HCT116 (cell line): ENCODE data around the gene MSI2. TPM values are rescaled to one million over a fixed set of nuclear protein-coding genes. Genes with fewer than 3 reads are reported as not detected.

Experiments
- ATAC-seq: fragments of 200-7000 bp; cut with Tn5 transposase; 2 replicates; pipeline ENCODE4 v1.9.1; 2020; ENCODE audit warnings: mild to moderate bottlenecking, moderate library complexity
- BruUV-seq: library from RNA; stranded (reverse); fragments of 400-500 nt; replicated peaks from 2 replicates; lab custom pipeline; 2021; lab: Mats Ljungman, UMichigan
- CTCF ChIA-PET: fragments of 300-600 bp; sonication (Branson Sonifier 250); formaldehyde crosslinking; loops from one replicate; lab custom pipeline; 2021; ENCODE audit warnings: antibody characterized with exemption; lab: Charles Lee
- POLR2A ChIA-PET: fragments of 300-600, 350-600 bp; sonication (Branson Sonifier 250); formaldehyde crosslinking; loops from one replicate; lab custom pipeline; 2021; ENCODE audit warnings: antibody characterized with exemption; lab: Charles Lee
- RAD21 ChIA-PET, 2 experiments: fragments of 300-600 bp; sonication (Branson Sonifier 250); formaldehyde crosslinking; loops; one replicate each; lab custom pipeline; 2023; ENCODE audit warnings: low total read pairs in 2 of 2; ENCODE audit not compliant: uncharacterized antibody in 2 of 2, unreplicated experiment in 2 of 2, low non-redundant PET in 1 of 2; lab: Charles Lee
- DNase-seq: peaks from one replicate; pipeline ENCODE4 v3.0.0-alpha.2; 2010; ENCODE audit warnings: low read depth, low spot score
- H2AFZ ChIP-seq: fragments of 200-600 bp; shearing (Covaris generic), sonication (generic); 2 replicates; pipeline ENCODE4 v1.6.1; 2017; ENCODE audit warnings: low read depth, mixed run types, mixed read lengths, antibody characterized with exemption, low read length; ENCODE audit not compliant: poor library complexity, severe bottlenecking
- H3K27ac ChIP-seq: 2 replicates; pipeline ENCODE4 v1.5.1; 2012; ENCODE audit warnings: low read depth, low read length
- H3K27me3 ChIP-seq: fragments of 200-600 bp; sonication (generic); 2 replicates; pipeline ENCODE4 v1.6.1; 2016; ENCODE audit warnings: mixed run types, low read length, mixed read lengths; ENCODE audit not compliant: insufficient read depth
- H3K36me3 ChIP-seq, 2 experiments: fragments of 200-500 bp in 1 of 2; fragments of 200-600 bp in 1 of 2; sonication (Bioruptor generic) in 1 of 2; sonication (generic) in 1 of 2; 2 replicates each; pipeline versions ENCODE4 v1.5.1 to v1.6.1; 2014 to 2016; ENCODE audit warnings: low read length in 2 of 2, inconsistent platforms in 1 of 2, mixed read lengths in 1 of 2, mixed run types in 1 of 2; ENCODE audit not compliant: insufficient read depth in 2 of 2, control insufficient read depth in 1 of 2
- H3K4me1 ChIP-seq, 2 experiments: fragments of 200-600 bp in 1 of 2; sonication (generic) in 1 of 2; 2 replicates each; pipeline versions ENCODE4 v1.5.1 to v1.6.1; 2012 to 2017; ENCODE audit warnings: low read length in 2 of 2, inconsistent platforms in 1 of 2, mild to moderate bottlenecking in 1 of 2, mixed read lengths in 1 of 2, mixed run types in 1 of 2, moderate library complexity in 1 of 2; ENCODE audit not compliant: insufficient read depth in 2 of 2, control insufficient read depth in 1 of 2
- H3K4me2 ChIP-seq: fragments of 200-600 bp; sonication (generic); 2 replicates; pipeline ENCODE4 v1.6.1; 2017; ENCODE audit warnings: mixed run types, low read length, mixed read lengths
- H3K4me3 ChIP-seq, 2 experiments: fragments of 200-600 bp in 1 of 2; sonication (generic) in 1 of 2; replicated peaks in 1 of 2; 2 replicates each; pipeline ENCODE4 v1.5.1; 2011 to 2016; ENCODE audit warnings: low read length in 2 of 2, control low read depth in 1 of 2, low read depth in 1 of 2, mild to moderate bottlenecking in 1 of 2, mixed read lengths in 1 of 2, mixed run types in 1 of 2
- H3K79me2 ChIP-seq: fragments of 200-600 bp; sonication (generic); 2 replicates; pipeline ENCODE4 v1.6.1; 2017; ENCODE audit warnings: mild to moderate bottlenecking, mixed run types, low read length, moderate library complexity, mixed read lengths; ENCODE audit not compliant: insufficient read depth
- H3K9ac ChIP-seq: fragments of 200-600 bp; sonication (generic); 2 replicates; pipeline ENCODE4 v1.6.1; 2016; ENCODE audit warnings: low read length, mixed read lengths
- H3K9me2 ChIP-seq: fragments of 200-600 bp; sonication (generic), shearing (Covaris generic); 2 replicates; pipeline ENCODE4 v1.6.1; 2017; ENCODE audit warnings: mixed run types, mild to moderate bottlenecking, moderate library complexity; ENCODE audit not compliant: insufficient read depth
- H3K9me3 ChIP-seq, 2 experiments: fragments of 200-500 bp in 1 of 2; fragments of 200-600 bp in 1 of 2; sonication (Bioruptor generic) in 1 of 2; sonication (generic) in 1 of 2; 2 replicates each; pipeline ENCODE4 v1.6.1; 2014 to 2017; ENCODE audit warnings: low read length in 2 of 2, mixed read lengths in 2 of 2, inconsistent platforms in 1 of 2, low read depth in 1 of 2, mild to moderate bottlenecking in 1 of 2, mixed run types in 1 of 2, moderate library complexity in 1 of 2; ENCODE audit not compliant: control insufficient read depth in 1 of 2, insufficient read depth in 1 of 2
- H4K20me1 ChIP-seq: fragments of 200-600 bp; sonication (generic), shearing (Covaris generic); 2 replicates; pipeline ENCODE4 v1.6.1; 2017; ENCODE audit warnings: mixed run types, mild to moderate bottlenecking, moderate library complexity; ENCODE audit not compliant: insufficient read depth
- CEBPB ChIP-seq: IDR thresholded peaks from 2 replicates; pipeline ENCODE4 v1.6.1; 2012; ENCODE audit warnings: low read depth
- EZH2 ChIP-seq: fragments of 200-600 bp; sonication (generic); IDR thresholded peaks from 2 replicates; pipeline ENCODE4 v1.6.1; 2017; ENCODE audit warnings: antibody characterized with exemption, mixed run types
- EZH2phosphoT487 ChIP-seq: fragments of 200-600 bp; IDR thresholded peaks from 2 replicates; pipeline ENCODE4 v1.6.1; 2018; ENCODE audit warnings: antibody characterized with exemption, borderline replicate concordance
- JUND ChIP-seq: IDR thresholded peaks from 2 replicates; pipeline ENCODE4 v1.6.1; 2012
- MAX ChIP-seq: IDR thresholded peaks from 2 replicates; pipeline ENCODE4 v1.6.1; 2012
- POLR2AphosphoS5 ChIP-seq: IDR thresholded peaks from 2 replicates; pipeline ENCODE4 v1.6.1; 2011; ENCODE audit warnings: mild to moderate bottlenecking, low read depth, low read length, moderate library complexity
- RAD21 ChIP-seq: IDR thresholded peaks from 2 replicates; pipeline ENCODE4 v1.6.1; 2012; ENCODE audit warnings: low read depth, mild to moderate bottlenecking
- SP1 ChIP-seq: IDR thresholded peaks from 2 replicates; pipeline ENCODE4 v1.6.1; 2012; ENCODE audit warnings: low read depth
- SRF ChIP-seq: IDR thresholded peaks from 2 replicates; pipeline ENCODE4 v1.6.1; 2012; ENCODE audit warnings: low read depth
- TCF7L2 ChIP-seq: IDR thresholded peaks from 2 replicates; pipeline ENCODE4 v1.7.0; 2011; ENCODE audit warnings: borderline replicate concordance, inconsistent platforms; ENCODE audit not compliant: insufficient read depth, insufficient read length; ENCODE audit errors: extremely low read depth
- ZFX ChIP-seq: fragments of 450-650 bp; IDR thresholded peaks from 2 replicates; pipeline ENCODE4 v1.6.1; 2017
- ZNF274 ChIP-seq: fragments of 200-500 bp; sonication (Bioruptor generic); IDR thresholded peaks from 2 replicates; pipeline ENCODE4 v1.6.1; 2014; ENCODE audit warnings: mild to moderate bottlenecking, low read depth, low read length, inconsistent platforms
- intact Hi-C: fragments of 100-400 bp; cut with micrococcal nuclease; formaldehyde crosslinking; loops from 2 replicates; pipeline ENCODE4 v1.10.0; 2022
- total RNA-seq: library from RNA; stranded (reverse); gene quantifications from one replicate; pipeline ENCODE4 v1.2.1, GENCODE V29; 2021; ENCODE audit not compliant: unreplicated experiment

The MSI2 gene
- total RNA-seq, 1 experiment from 2014 or later = 137 TPM

GRCh38 chr17:57533684-57534305 lies 277.5 kb downstream of the MSI2 start:
- intact Hi-C loops = no loop called here
- CTCF ChIA-PET = no interaction called here

GRCh38 chr17:57534863-57535248 lies 278.5 kb downstream of the MSI2 start:
- Histone ChIP-seq H3K36me3 (no peaks in the 10 kb centered on the region), H3K4me2 (0 out of 2 replicates have a peak overlapping the region, but pooled peaks have one; percentile 0), H4K20me1 (no peaks in the 10 kb centered on the region), H2AFZ (no peak overlapping the region), H3K27me3 (no peaks in the 10 kb centered on the region), H3K79me2 (no peaks in the 10 kb centered on the region), H3K4me3 (no peak overlapping the region), H3K4me1 (peaks cover 4 to 8% of the 10 kb centered on the region in 2 experiments; a peak in 3 of 4 replicates), H3K9me3 (no peaks in the 10 kb centered on the region), H3K9me2 (no peaks in the 10 kb centered on the region), H3K9ac (no peak overlapping the region), H3K27ac (no peak overlapping the region)
- no peak for ATAC-seq
- ChIA-PET CTCF (no interaction called here), POLR2A (no interaction called here), RAD21 (no interaction called here)
- DNase-seq = no peak
- intact Hi-C loops = no loop called here
- no TSS peak for BruUV-seq
- TF ChIP-seq MAX (no peak), ZFX (no peak), EZH2 (no peak), RAD21 (no peak), SRF (no peak), JUND (no peak), TCF7L2 (no peak), SP1 (no peak), CEBPB (no peak)

More at GRCh38 chr17:57533684-57534305, 277.5 kb downstream of the MSI2 start:
- no peaks in the 10 kb centered on the region for H3K36me3 ChIP-seq
- H3K27me3 ChIP-seq = no peaks in the 10 kb centered on the region
- no peak overlapping the region for H3K27ac ChIP-seq
- TF ChIP-seq EZH2 (no peak), ZNF274 (no peak), JUND (no peak), POLR2AphosphoS5 (no peak), EZH2phosphoT487 (no peak)
- TF ChIP-seq, all 23 proteins: peak for 0
- Histone ChIP-seq H3K9ac (no peak overlapping the region), H3K9me3 (no peaks in the 10 kb centered on the region), H3K4me3 (no peak overlapping the region), H3K79me2 (no peaks in the 10 kb centered on the region), H3K4me1 (peaks cover 4 to 8% of the 10 kb centered on the region in 2 experiments; a peak in 3 of 4 replicates), H3K9me2 (no peaks in the 10 kb centered on the region), H4K20me1 (no peaks in the 10 kb centered on the region), H3K4me2 (no peak overlapping the region), H2AFZ (no peak overlapping the region)
- ChIA-PET RAD21 (no interaction called here), POLR2A (no interaction called here)
- DNase-seq (no peak), ATAC-seq (no peak)
- no TSS peak for BruUV-seq
